A549 treated with GW870086 at 1 μM for 4 hours (cell line): Measurements from ENCODE around the gene SCARF2. TPM values are rescaled to one million over a fixed set of nuclear protein-coding genes. Genes with fewer than 3 reads are reported as not detected.

ENCODE experiments used
- total RNA-seq: library from RNA; stranded (reverse); fragments of 200-300 nt; extraction: Qiagen RNA extraction; gene quantifications from 5 replicates; pipeline ENCODE4 v1.2.3, GENCODE V29; 2022; ENCODE audit warnings: low read depth

The SCARF2 gene, protein sequence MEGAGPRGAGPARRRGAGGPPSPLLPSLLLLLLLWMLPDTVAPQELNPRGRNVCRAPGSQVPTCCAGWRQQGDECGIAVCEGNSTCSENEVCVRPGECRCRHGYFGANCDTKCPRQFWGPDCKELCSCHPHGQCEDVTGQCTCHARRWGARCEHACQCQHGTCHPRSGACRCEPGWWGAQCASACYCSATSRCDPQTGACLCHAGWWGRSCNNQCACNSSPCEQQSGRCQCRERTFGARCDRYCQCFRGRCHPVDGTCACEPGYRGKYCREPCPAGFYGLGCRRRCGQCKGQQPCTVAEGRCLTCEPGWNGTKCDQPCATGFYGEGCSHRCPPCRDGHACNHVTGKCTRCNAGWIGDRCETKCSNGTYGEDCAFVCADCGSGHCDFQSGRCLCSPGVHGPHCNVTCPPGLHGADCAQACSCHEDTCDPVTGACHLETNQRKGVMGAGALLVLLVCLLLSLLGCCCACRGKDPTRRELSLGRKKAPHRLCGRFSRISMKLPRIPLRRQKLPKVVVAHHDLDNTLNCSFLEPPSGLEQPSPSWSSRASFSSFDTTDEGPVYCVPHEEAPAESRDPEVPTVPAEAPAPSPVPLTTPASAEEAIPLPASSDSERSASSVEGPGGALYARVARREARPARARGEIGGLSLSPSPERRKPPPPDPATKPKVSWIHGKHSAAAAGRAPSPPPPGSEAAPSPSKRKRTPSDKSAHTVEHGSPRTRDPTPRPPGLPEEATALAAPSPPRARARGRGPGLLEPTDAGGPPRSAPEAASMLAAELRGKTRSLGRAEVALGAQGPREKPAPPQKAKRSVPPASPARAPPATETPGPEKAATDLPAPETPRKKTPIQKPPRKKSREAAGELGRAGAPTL
- total RNA-seq: 0.71 to 1.6 TPM (median 0.97 TPM) in 5 replicates

DNA sequence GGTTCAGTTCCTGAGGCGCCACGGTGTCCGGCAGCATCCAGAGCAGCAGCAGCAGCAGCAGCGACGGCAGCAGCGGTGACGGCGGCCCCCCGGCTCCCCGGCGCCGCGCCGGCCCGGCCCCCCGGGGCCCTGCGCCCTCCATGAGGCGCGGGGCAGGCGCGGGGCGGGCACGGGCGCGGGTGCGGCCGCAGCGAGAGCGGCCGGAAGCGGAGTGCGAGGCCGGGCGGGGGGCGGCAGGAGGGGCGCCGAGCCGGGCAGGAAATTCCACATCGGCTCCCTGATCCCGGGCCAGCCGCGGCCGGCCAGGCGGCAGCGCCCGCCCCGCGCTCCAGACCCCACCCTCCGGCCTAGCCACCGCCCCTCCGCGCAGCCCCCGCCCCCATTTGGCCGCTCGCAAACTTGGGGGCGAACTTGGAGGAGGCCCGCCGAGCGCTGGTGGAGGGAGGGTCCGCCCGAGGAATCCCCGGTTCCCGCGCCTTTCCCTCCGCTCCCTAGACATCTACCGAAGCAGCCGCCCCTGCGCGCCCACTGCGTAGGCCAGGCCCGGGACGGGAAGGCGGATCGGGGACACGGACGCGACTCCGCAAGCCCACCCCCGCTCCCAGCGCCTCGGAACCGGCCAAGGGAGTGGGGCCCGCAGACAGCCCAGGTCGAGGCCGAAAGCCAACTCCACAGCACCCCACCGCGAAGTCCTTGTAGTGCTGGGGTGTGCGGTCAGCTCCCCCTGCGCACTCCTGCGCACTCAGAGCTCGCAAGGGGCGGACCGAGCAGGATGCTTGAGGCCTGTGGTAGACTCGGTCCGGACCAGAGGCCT is at the start of gene SCARF2:
TSS of gene SCARF2 (minus strand) at position 213 of the 814 bp plus-strand sequence. CDS start at position 142, 71 bp downstream.

DNA sequence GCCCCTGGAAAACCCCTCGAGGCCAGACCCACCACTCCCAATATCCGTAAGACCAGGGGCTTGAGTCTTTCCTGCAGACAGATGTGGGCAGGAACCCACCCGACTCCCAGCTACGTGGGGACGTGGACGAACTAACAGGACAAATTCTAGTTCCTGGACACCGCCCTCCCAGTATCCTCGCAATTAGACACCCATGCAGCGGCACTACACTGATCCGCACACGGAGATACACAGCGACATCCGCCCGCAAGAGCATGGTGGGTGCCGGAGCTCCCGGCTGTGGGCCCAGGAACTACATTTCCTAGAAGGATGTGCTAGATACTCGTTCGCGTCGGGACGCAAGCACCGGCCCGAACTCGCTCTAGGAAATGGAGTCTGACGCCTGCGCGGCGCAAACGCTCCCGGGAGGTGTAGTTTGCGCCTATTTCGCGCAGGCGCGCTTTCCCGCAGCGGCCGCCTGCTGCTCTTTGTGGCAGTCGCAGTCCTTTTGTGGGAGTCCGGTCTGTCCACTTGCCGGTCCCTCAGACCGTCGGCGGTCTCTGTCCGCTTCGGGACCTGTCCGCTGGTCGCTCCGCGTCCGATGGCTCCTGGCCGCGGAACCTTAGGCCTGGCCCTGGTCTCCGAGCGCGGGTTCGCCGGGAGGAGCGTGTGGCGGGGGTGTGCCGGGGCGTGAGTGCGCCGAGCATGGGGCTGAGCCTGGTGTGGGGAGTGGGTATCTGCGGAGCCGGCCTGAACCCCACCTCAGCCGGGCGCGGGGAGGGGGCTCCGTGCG is 43.7 kb downstream of the SCARF2 start, which contains the start of gene ZNF74:
TSS of gene ZNF74 (plus strand) at position 447 of the 772 bp plus-strand sequence. CDS start 478 bp downstream, outside the sequence.

Other genes starting within 250 kb of the SCARF2 start
- 8.0 to 12.4 TPM (median 11.6 TPM) in 5 replicates for gene RTN4R, start 169.5 kb downstream of the SCARF2 start, total RNA-seq
- 29.8 to 44.3 TPM (median 42.0 TPM) in 5 replicates for gene DGCR6L, start 117.8 kb downstream of the SCARF2 start, total RNA-seq
- gene ZNF74, start 43.7 kb downstream of the SCARF2 start, total RNA-seq: 5.7 to 7.8 TPM (median 6.8 TPM) in 5 replicates
- 7.0 to 11.2 TPM (median 10.2 TPM) in 5 replicates for gene KLHL22, start 58.0 kb upstream of the SCARF2 start, total RNA-seq
- 51.5 to 66.4 TPM (median 60.9 TPM) in 5 replicates for gene MED15, start 69.8 kb upstream of the SCARF2 start, total RNA-seq